Smooth muscle cell (in vitro differentiated cells): ENCODE measurements around the gene RRAS2. TPM values are rescaled to one million over a fixed set of nuclear protein-coding genes. Genes with fewer than 3 reads are reported as not detected.

Experiments
- DNase-seq: peaks from one replicate; lab custom pipeline; 2025; ENCODE audit not compliant: unreplicated experiment; lab: John Stamatoyannopoulos, UW
- H2AFZ ChIP-seq: fragments of 200-600 bp; sonication (generic); 2 replicates; pipeline ENCODE4 v1.6.0; 2016; ENCODE audit warnings: antibody characterized with exemption, low read depth, mild to moderate bottlenecking
- H3F3A ChIP-seq: fragments of 200-600 bp; sonication (generic); 2 replicates; pipeline ENCODE4 v1.6.0; 2017; ENCODE audit warnings: antibody characterized with exemption, low read depth
- H3K27ac ChIP-seq: fragments of 200-600 bp; sonication (generic); 2 replicates; pipeline ENCODE4 v1.5.1; 2016; ENCODE audit warnings: low read depth, mild to moderate bottlenecking
- H3K27me3 ChIP-seq: fragments of 200-600 bp; sonication (generic); 2 replicates; pipeline ENCODE4 v1.6.1; 2016; ENCODE audit warnings: low read depth, mild to moderate bottlenecking
- H3K36me3 ChIP-seq: fragments of 200-600 bp; sonication (generic); 2 replicates; pipeline ENCODE4 v1.5.1; 2016; ENCODE audit warnings: low read depth
- H3K4me1 ChIP-seq: fragments of 200-600 bp; sonication (generic); 2 replicates; pipeline ENCODE4 v1.5.1; 2016; ENCODE audit warnings: low read depth
- H3K4me2 ChIP-seq: fragments of 200-600 bp; sonication (generic); 2 replicates; pipeline ENCODE4 v1.6.0; 2016; ENCODE audit warnings: mild to moderate bottlenecking
- H3K4me3 ChIP-seq: fragments of 200-600 bp; sonication (generic); 2 replicates; pipeline ENCODE4 v1.5.1; 2016; ENCODE audit warnings: mild to moderate bottlenecking
- H3K79me2 ChIP-seq: fragments of 200-600 bp; sonication (generic); 2 replicates; pipeline ENCODE4 v1.6.0; 2016; ENCODE audit warnings: low read depth, mild to moderate bottlenecking
- H3K9ac ChIP-seq: fragments of 200-600 bp; sonication (generic); 2 replicates; pipeline ENCODE4 v1.6.0; 2016; ENCODE audit warnings: low read depth
- H3K9me3 ChIP-seq: fragments of 200-600 bp; sonication (generic); replicated peaks from 2 replicates; pipeline ENCODE4 v1.5.1; 2016; ENCODE audit warnings: low read depth
- H4K20me1 ChIP-seq: fragments of 200-600 bp; sonication (generic); 2 replicates; pipeline ENCODE4 v1.6.0; 2016; ENCODE audit warnings: low read depth
- WGBS: methylation state at CpG from one replicate; pipeline ENCODE4 v1.1.7; 2016; ENCODE audit warnings: low lambda C conversion rate; 5-methylcytosine and 5-hydroxymethylcytosine counted together
- polyA plus RNA-seq: library from polyadenylated mRNA; unstranded; fragments of >200 nt; fragmentation: Nextera tagmentation; extraction: Ambion mirVana; gene quantifications from 2 replicates; pipeline ENCODE4 v1.2.1, GENCODE V29; 2016
- total RNA-seq: library from RNA; depleted of rRNA; stranded (reverse); fragments of >200 nt; gene quantifications from 2 replicates; pipeline ENCODE4 v1.2.3, GENCODE V29; 2014
- TF ChIP-seq, protein P1 (sequence below): fragments of 200-600 bp; sonication (generic); IDR thresholded peaks from 2 replicates; pipeline ENCODE4 v1.5.1; 2017; ENCODE audit warnings: borderline replicate concordance, mild to moderate bottlenecking, antibody characterized with exemption; ENCODE audit not compliant: insufficient read depth, poor library complexity, severe bottlenecking

RRAS2 gene
- total and polyA plus RNA-seq, 2 experiments from 2014 or later: 27.3 to 53.6 TPM

DNA sequence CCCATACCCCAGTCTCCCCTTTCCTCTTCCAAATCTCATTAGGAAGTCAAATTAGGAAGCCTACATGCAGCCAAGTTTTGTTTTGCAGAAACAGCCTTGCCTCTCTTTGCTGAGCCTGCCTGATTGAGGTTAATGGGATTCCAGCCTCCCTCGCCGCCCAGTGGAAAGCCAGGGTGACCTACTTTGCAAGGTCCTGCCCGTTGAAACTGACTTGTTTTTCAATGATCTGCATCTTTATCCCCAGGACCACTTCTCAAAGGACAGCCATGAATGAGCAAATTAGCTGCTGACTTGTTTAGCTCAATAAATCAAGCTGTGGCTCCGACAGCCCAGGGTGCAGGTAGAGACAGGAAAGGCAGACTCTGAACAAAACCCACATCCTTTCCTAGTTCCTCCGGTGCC is 110.4 kb downstream of the RRAS2 start:
- TF ChIP-seq, protein P1, sequence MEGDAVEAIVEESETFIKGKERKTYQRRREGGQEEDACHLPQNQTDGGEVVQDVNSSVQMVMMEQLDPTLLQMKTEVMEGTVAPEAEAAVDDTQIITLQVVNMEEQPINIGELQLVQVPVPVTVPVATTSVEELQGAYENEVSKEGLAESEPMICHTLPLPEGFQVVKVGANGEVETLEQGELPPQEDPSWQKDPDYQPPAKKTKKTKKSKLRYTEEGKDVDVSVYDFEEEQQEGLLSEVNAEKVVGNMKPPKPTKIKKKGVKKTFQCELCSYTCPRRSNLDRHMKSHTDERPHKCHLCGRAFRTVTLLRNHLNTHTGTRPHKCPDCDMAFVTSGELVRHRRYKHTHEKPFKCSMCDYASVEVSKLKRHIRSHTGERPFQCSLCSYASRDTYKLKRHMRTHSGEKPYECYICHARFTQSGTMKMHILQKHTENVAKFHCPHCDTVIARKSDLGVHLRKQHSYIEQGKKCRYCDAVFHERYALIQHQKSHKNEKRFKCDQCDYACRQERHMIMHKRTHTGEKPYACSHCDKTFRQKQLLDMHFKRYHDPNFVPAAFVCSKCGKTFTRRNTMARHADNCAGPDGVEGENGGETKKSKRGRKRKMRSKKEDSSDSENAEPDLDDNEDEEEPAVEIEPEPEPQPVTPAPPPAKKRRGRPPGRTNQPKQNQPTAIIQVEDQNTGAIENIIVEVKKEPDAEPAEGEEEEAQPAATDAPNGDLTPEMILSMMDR: no peak
- peaks cover 6% of the 10 kb centered on the region for H3K4me1 ChIP-seq
- H4K20me1 ChIP-seq: no peaks in the 10 kb centered on the region
- no peak overlapping the region for H3K27ac ChIP-seq
- H3F3A ChIP-seq: no peaks in the 10 kb centered on the region
- no peaks in the 10 kb centered on the region for H3K79me2 ChIP-seq
- no peak for DNase-seq
- H3K27me3 ChIP-seq: peaks cover 4% of the 10 kb centered on the region
- 45% methylated on average over 5 of the region's 5 CpGs for WGBS
- H3K4me3 ChIP-seq: no peak overlapping the region
- no peaks in the 10 kb centered on the region for H3K36me3 ChIP-seq
- H3K9ac ChIP-seq: no peak overlapping the region
- no peak overlapping the region for H3K4me2 ChIP-seq
- H3K9me3 ChIP-seq: no peaks in the 10 kb centered on the region
- no peak overlapping the region for H2AFZ ChIP-seq

DNA sequence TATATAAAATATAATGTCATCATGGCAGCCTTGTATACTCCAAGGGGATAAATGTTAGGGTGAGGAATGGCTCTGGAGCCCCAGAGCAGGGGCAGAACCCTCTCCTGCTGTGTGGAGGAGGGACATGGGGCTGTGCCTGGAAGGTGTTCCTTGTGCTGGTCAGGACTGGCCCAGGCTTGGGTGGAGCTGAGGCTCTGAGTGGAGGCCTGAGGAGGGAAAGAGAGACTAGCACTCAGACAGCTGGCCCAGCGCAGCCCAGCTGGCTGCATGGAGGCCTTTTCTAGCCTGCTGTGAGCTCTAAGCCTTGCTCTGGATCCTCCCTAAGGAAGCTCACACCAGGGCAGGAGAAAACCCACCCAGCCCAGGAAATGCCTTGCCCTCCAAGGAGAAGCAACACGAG is 113.5 kb downstream of the RRAS2 start:
- no peaks in the 10 kb centered on the region for H3K79me2 ChIP-seq
- 74% methylated on average over 2 of the region's 2 CpGs for WGBS
- DNase-seq: no peak
- TF ChIP-seq, protein P1: no peak
- no peaks in the 10 kb centered on the region for H3F3A ChIP-seq
- peaks cover 4% of the 10 kb centered on the region for H3K27me3 ChIP-seq
- no peaks in the 10 kb centered on the region for H3K9me3 ChIP-seq
- H3K4me2 ChIP-seq: no peak overlapping the region
- peaks cover 6% of the 10 kb centered on the region for H3K4me1 ChIP-seq
- no peak overlapping the region for H3K4me3 ChIP-seq
- no peak overlapping the region for H3K9ac ChIP-seq
- no peaks in the 10 kb centered on the region for H4K20me1 ChIP-seq
- no peak overlapping the region for H3K27ac ChIP-seq
- H2AFZ ChIP-seq: no peak overlapping the region
- no peaks in the 10 kb centered on the region for H3K36me3 ChIP-seq

DNA sequence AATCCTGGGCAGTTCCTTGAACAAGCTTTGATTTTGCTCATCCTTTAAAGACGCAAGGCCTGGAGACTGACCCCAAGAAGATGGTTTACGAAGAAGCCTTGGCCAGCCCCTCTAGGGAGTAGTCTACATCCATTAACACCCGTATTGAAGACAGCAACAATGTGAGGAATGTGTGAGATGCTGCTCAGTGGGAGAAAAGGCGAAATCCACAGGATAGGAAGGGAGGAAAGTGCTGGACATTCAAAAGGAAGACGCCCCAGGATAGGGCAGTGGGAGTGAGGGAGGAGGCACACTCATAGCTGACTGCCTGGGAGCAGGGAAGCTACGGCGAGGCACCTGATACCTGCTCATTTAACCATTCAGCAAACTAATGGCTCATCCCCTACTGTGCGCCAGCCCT is 114.1 kb downstream of the RRAS2 start:
- no peaks in the 10 kb centered on the region for H3F3A ChIP-seq
- no peak overlapping the region for H3K9ac ChIP-seq
- WGBS: 78% methylated on average over 8 of the region's 8 CpGs
- H3K36me3 ChIP-seq: no peaks in the 10 kb centered on the region
- no peak for DNase-seq
- TF ChIP-seq, protein P1: no peak
- no peak overlapping the region for H3K4me3 ChIP-seq
- H3K27me3 ChIP-seq: peaks cover 4% of the 10 kb centered on the region
- peaks cover 6% of the 10 kb centered on the region for H3K4me1 ChIP-seq
- H2AFZ ChIP-seq: no peak overlapping the region
- H3K79me2 ChIP-seq: no peaks in the 10 kb centered on the region
- H3K27ac ChIP-seq: no peak overlapping the region
- no peaks in the 10 kb centered on the region for H3K9me3 ChIP-seq
- H4K20me1 ChIP-seq: no peaks in the 10 kb centered on the region
- H3K4me2 ChIP-seq: no peak overlapping the region

DNA sequence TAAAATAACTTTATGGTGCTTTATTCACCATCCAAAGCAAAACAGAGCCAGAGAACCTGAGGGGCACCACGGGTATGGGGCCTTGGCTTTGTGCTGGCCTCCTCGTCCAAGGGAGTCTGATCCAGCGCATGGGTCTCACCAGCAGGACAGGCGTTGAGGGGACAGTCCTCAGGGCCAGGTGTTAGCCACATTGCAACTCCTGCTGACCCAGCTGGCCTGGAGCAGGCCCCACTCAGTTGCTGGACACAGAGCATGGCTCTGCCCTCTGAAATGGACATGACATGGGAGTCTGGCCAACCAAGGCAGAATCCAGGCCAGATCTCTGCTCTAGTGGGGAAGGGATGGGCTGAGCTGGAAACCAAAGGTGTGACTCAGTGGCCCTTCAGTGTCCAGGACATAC is 116.2 kb downstream of the RRAS2 start:
- TF ChIP-seq, protein P1: no peak
- Histone ChIP-seq H3F3A (no peaks in the 10 kb centered on the region), H3K27me3 (peaks cover 4% of the 10 kb centered on the region), H2AFZ (no peak overlapping the region), H3K4me3 (no peak overlapping the region), H3K4me2 (no peak overlapping the region), H3K27ac (no peak overlapping the region), H3K9ac (no peak overlapping the region), H3K9me3 (no peaks in the 10 kb centered on the region), H3K36me3 (no peaks in the 10 kb centered on the region), H3K79me2 (no peaks in the 10 kb centered on the region), H4K20me1 (no peaks in the 10 kb centered on the region), H3K4me1 (no peaks in the 10 kb centered on the region)
- DNase-seq: no peak
- 98% methylated on average over 4 of the region's 4 CpGs for WGBS
